8988T (cell line): ENCODE results near the gene F7.
"Not testable (repeated sequence)": the region's sequence is repeated elsewhere in the genome, so short reads cannot be mapped to it uniquely, and the experiment has no call there.

Experiments used
- DNase-seq: peaks from one replicate; pipeline ENCODE4 v3.0.0; 2011

Gene F7

DNA sequence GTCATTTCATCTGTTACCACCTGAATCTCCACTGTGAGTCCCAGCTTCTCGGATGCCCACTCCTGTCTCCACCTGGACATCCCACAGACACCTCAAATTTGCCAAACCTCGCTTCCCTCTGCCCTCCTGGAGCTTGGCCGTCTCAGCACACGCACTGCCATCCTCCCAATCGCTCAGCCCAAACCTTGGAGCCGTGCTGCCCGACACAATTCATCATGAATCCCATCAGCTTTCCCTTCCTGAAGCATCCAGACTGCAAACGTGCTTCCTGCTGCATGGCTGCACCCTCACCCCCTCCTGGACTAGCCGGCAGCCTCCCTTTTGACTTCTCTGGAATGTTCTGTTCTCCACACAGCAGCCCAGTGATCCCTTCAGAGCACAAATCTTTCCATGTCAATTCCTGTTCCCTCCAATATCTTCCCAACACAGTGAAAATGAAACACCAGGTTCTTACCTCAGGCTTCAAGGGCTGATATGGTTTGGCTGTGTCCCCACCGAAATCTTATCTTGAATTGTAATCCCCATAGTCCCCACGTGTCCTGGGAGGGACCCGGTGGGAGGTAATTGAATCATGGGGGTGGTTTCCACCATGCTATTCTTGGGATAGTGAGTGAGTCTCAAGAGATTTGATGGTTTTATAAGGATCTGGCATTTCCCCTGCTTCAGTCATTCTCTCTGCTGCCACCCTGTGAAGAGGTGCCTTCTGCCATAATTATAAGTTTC lies 51.8 kb downstream of the F7 start:
- no peak for DNase-seq

DNA sequence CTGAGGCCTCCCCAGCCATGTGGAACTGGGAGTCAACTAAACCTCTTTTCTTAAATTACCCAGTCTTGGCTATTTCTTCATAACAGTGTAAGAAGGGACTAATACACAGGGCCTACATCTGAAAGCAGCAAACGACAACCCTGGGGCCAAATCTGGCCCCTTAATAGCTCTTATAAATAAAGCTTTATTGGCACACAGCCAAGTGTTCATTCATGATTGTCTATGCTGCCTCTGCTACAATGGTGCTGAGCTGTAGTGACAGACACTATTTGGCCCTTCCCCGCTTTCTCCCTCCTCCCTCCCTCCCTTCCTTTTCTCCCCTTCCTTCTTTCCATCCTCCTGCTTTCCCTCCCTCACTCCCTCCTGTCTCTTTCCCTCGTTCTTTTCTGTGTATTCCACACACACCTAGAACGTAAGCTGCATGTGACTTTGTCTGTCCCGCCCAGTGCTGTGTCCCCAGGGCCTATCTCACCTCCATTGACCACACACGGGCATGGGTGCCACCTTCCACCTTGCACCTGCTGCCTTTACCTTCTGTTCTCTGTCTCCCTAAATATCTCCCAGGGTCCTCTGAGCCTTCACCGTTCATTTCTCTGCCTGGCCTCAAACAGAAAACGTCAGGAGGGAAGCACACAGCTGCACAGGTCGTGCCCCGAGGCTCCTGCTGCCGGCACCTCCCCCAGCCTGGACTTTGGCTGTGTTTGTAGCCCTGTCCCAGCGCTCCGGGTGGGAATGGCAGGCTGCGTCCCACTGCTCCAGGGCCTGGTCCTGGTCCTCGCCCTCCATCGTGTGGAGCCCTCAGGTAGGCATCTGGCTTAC lies 52.5 kb downstream of the F7 start, which contains the start of gene PROZ:
Gene PROZ (plus strand): TSS at position 720 of the 819 bp plus-strand sequence. CDS start 13 bp downstream, at position 733.
- DNase-seq: no peak

DNA sequence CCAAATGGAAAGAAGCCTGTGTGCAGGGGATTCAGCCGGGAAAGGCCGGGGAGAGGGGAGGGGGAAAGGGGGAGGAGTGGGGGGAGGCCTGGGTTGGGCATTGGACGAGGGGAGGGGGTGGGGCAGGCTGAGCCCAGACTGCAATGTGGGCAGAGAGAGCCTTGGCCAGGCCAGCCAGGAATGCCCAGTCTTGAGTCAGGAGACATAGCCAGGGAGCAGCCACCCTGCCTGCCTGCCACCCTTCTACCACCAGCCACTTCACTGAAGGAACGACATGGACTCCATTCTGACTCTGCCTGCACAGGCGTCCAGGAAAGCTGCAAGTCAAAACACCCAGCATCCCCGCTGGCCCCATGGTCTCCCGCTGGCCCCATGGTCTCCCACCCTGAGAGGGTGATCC lies 53.4 kb downstream of the F7 start:
- no peak for DNase-seq

DNA sequence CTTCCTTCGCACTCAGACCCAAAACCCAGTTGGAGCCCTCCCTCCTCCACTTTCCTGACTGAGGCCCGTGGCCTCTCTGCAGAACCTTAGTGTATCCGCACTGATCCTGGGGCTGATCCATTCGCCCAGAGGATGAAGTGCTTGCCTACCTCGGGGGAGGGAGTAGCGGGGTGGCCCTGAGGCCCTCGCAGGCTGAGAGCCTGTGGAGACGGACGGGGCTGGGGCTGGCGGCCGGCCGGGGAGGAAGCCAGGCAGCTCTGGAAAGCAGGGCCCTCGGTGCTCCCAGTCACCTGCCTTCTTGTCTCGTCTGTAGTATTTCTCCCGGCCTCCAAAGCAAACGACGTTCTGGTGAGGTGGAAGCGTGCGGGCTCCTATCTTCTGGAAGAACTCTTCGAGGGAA lies 54.1 kb downstream of the F7 start:
- no peak for DNase-seq

DNA sequence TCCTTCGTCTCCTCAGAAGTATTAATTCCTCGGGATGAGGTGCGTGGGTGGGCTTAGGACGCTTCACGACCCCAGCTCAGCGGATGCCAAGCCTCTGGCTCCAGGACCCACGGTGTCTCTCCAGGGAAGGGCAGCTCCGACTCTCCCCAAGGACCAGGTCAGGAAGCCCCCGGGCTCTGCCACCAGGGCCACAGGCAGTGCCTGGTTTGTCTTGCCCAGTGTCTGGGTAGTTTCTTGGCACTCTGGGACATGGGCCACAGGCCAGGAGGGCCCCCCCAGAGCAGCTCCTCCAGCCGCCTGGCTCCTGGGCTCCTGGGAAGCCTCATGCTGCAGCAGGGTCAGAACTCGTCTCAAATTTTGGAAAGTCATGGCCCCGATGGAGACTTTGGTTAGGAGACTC lies 55.4 kb downstream of the F7 start:
- DNase-seq: no peak

DNA sequence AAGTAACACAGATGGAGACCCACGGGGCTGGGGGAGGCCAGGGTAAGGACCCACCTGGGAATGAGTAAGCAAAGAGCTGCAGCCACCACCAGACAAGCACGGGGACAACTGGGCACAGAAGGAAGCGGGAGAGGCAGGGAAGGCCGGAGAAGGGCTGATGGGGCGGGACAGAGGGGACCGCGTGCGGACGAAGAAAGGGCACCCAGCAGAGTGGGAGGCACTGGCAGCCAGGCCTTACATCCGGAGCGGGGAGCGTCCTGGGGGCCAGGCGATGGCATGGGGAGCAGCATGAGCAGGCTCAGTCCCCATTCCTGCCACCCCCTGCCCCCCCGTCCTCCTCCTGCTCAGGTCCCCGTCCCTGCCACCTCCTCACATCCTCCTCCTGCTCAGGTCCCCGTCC lies 55.8 kb downstream of the F7 start:
- DNase-seq: no peak

DNA sequence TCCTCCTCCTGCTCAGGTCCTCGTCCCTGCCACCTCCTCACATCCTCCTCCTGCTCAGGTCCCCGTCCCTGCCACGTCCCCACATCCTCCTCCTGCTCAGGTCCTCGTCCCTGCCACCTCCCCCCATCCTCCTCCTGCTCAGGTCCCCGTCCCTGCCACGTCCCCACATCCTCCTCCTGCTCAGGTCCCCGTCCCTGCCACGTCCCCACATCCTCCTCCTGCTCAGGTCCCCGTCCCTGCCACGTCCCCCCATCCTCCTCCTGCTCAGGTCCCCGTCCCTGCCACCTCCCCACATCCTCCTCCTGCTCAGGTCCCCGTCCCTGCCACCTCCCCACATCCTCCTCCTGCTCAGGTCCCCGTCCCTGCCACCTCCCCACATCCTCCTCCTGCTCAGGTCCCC lies 56.4 kb downstream of the F7 start:
- not testable (repeated sequence) for DNase-seq

DNA sequence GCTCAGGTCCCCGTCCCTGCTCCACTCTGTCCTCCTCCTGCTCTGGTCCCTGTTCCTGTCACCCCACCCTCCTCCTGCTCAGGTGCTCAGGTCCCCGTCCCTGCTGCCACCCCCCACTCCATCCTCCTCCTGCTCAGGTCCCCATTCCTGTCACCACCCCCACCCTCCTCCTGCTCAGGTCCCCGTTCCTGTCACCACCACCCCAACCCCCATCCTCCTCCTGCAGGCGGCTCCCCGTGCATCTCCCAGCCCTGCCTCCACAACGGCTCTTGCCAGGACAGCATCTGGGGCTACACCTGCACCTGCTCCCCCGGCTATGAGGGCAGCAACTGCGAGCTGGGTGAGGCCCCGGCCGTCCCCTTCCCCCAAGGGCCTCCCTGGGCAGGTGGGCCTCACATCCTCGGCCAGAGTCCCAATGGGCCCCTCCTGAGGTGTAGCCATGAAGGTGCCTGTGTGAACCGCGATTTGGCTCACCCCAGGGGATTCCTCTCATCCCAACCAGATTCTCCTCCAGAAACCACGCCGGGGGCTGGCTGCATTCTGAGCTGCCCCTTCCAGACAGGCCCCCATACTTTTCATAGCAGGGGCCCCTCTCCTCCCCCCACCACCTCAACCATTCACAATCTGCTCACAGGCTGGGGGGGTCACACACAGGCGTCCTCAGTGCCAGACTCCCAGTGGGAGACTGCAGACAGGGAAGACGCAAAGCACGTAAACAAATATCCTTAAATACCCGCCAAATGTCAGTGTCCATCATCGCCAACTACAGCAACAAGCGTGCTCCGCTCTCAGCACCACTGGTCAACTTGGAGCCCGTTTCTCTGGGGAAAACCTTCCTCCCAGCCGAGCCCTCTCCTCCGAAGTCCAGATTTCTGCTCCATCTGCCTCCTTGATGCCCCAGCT lies 57.4 kb downstream of the F7 start:
- no peak for DNase-seq

DNA sequence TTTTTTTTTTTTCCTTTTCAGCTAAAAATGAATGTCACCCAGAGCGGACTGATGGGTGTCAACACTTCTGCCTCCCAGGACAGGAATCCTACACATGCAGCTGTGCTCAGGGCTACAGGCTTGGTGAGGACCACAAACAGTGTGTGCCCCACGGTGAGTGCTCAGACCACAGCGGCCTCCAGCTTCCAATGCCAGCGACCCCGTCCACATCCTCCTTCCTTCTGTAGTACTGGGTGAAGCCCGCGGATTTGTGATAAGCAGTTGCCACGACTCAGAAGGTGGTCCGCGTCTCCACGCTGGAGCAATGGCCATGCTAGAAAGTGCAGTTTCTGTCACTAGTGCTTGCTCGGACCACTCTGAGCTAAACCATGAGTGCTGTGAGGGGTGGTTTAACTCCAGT lies 58.9 kb downstream of the F7 start:
- no peak for DNase-seq

DNA sequence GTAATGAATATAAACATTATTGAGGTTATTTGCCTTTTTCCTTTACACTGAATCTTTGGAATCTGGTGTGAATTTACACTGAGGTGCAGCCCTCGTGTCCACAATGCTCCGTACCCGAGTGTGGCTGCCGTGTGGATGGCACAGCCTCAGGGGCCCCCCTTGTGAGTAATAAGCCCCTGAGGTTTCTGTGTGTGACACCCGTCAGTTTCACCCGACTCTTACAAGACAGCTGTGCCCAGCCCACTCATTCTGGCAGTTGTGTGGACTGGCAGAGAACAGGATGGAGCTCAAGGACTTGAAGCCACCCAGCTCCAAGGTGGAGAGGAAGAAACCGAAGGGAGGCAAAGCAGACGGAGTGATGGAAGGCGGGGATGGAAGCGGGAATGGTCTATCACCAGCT lies 60.7 kb downstream of the F7 start:
- no peak for DNase-seq

DNA sequence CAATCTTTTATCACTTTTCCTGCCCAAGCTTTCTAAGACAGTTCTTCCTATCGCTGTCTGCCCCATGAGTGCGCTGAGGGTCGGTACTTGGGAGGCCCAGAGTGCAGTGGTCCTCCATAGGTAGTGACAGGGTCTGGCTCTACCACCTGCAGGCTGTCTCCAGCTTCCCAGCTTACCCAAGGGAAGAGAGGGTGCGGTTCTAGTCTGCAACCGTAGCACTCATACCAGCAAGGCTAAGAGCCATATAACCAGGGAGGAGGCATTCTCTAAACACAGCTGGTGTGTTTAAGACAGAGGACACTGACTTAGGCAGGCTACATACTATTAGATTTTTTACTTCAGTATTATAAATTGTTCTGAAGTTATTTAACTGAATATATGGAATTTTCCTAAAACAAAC lies 61.1 kb downstream of the F7 start:
- no peak for DNase-seq

DNA sequence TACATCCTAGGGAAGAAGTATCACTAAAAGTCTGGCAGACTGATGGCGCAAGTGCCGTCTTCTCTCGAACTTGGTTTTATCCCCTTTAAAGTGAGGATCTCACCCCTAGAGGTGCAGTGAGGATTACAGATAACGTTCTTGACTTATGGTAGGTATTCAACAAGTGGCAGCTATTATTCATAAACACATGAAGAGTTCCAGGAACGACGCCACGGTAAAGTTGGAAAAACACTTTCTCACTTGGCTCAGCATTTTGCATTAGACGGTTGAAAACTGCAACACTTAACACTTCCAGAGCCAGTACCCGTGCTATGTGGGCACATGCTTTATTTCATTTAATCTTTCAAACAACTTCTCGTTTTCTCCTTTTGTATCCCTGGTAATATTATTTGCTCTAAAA lies 61.6 kb downstream of the F7 start:
- DNase-seq: no peak

DNA sequence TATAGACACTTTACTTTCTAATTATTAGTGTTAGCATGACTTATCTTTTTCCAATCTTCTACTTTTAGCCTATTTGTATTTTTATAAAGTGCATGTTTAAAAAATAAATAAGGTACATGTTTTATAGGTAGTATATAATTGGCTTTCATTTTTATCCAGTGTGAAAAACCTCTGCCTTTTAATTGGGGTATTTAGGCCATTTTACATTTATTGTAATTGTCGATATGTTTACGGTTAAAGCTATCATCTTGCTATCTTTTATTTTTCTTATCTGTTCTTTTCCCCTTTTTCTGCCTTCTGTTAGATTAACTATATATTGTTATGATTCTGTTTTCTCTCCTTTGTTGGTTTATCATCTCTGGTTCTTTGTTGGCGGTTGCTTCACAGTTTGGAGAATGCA lies 62.0 kb downstream of the F7 start:
- no peak for DNase-seq

DNA sequence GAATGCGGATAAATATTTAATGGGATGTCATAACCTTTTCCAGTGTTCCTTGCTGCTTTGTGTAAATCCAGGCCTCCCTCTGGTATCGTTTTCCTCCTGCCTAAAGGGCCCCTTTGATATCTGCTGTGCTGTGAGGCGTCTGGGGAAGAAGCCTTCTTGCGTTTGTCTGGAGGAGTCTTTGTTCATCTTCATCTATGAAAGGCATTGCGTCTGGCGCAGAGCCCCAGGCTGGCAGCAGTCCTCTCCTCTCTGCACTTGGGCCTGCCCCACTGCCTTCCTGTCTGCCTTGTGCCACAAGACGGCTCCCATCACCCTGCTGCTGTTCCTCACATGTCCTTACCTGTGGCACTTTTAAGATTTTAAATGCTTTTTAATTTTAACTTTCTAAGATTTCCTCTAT lies 62.6 kb downstream of the F7 start:
- no peak for DNase-seq

DNA sequence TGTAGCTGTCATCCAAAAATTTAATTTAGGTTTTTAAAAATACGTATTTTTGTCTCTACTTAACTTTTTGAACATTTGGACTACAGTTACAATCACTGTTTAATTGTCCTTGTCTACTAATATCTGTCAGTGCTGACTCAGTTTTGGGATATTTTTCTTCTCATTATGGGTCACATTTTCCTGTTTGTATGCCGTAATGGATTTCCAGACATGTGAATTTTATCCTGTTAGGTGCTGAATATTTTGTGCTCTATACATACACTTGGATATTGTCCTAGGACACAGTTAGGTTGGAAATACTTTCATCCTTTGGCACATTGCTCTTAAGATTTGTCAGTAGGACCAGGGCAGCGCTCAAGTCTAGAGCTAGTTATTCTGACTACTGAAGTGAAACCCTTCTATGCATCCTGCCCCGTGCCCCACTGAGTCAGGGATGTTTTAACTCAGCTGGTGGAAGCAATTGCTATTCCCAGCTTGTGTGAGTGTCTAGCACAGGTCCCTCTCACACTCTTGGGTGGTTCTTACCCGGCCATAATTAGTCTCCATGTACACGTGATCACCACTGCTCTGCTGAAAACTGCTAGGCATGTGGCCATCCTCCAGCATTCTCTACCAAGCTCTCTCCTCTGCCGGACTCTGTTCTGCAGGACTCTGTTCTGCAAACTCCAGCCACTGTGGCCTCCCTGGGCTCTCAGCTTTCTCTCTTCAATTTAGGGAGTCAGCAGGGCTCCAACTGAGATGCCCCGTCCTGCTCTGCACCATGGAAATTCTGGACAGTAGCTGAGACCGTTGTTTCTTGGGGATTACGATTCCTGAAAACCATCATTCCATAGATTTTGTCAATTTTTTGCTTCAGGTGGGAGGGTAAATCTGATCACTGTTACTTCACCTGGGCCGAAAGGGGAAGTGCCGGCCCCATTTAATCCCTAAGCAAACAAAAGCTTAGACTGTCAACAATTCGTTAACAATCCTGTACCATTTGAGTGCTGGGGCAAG lies 64.0 kb downstream of the F7 start:
- no peak for DNase-seq
